Measurements from ENCODE around the gene ADCY3. TPM values are rescaled to one million over a fixed set of nuclear protein-coding genes. Genes with fewer than 3 reads are reported as not detected.

The ADCY3 gene
- total and polyA plus RNA-seq, 9 of the 15 experiments (the other 6 are each of a cell fraction or from before 2014, with no cell fraction given), result 1.5 to 54.8 (median 26.3) TPM

GRCh38 chr2:24918326-24919036 is 1.6 kb downstream of the ADCY3 start:
- H3K4me2 ChIP-seq (ENCODE audit: insufficient read depth, low read length), result peak overlapping the region; percentile 77; the same call in 1 of the 2 replicates
- ATAC-seq, result no peak
- WGBS (ENCODE audit: insufficient coverage, low coverage, missing lambda C conversion rate), result 76% methylated on average over 38 of the region's 42 CpGs

More at GRCh38 chr2:24918326-24919036, 1.6 kb downstream of the ADCY3 start:
- Histone ChIP-seq H2AFZ (ENCODE audit: low read depth, low read length) (peak overlapping the region; percentile 66), H3K4me1 (replicated peaks in 1 of 2; ENCODE audit: control insufficient read depth in 2 of 2, insufficient read depth in 2 of 2, low read length in 2 of 2) (peaks cover 29 to 46% of the 10 kb centered on the region in 2 experiments; a peak in 4 of 5 replicates), H3K27ac (ENCODE audit: extremely low read depth, low read depth, low read length) (no peak overlapping the region), H3K9me1 (ENCODE audit: control insufficient read depth, insufficient read depth, low read length) (peaks cover 12% of the 10 kb centered on the region), H3K79me2 (ENCODE audit: control insufficient read depth, insufficient read depth, low read length) (peaks cover 33% of the 10 kb centered on the region), H4K20me1 (replicated peaks; ENCODE audit: control insufficient read depth, insufficient read depth, low read length) (peaks cover 14% of the 10 kb centered on the region), H3K4me3 (peak overlapping the region; percentile 68), H3K27me3 (ENCODE audit: control insufficient read depth in 2 of 2, insufficient read depth in 2 of 2, low read length in 2 of 2) (no peaks in the 10 kb centered on the region), H3K36me3 (ENCODE audit: control insufficient read depth, insufficient read depth, low read length) (peaks cover 44% of the 10 kb centered on the region; the same call in 2 of the 3 replicates), H3K9ac (ENCODE audit: insufficient read depth in 1 of 2, low read depth in 2 of 2, low read length in 2 of 2) (peak overlapping the region; percentile 59 to 92; a peak in 2 of 4 replicates), H3K9me3 (replicated peaks; ENCODE audit: control insufficient read depth, insufficient read depth, low read depth, low read length) (no peaks in the 10 kb centered on the region)
- no peak for FAIRE-seq
- ChIA-PET POLR2A (interaction anchor here (0.6 to 1.7 kb wide), 3 partner anchors 14 to 204 kb away, joined by 3 to 6 read pairs (median 3); no protein-coding TSS in a partner anchor), CTCF (ENCODE audit: low intra/inter-chr PET ratio) (no interaction called here)
- no TSS peak for BruUV-seq (replicated peaks)
- intact Hi-C loops (cut with micrococcal nuclease), result no loop called here
- peak; percentile 35; the same call in 1 of the 2 replicates for TF ChIP-seq RBFOX2 (IDR thresholded peaks at IDR 0.05; ENCODE audit: low read depth, low read length)
- TF ChIP-seq ATF6 (CRISPR knock-in tag; IDR thresholded peaks at IDR 0.05), result no peak
- no peak for TF ChIP-seq MYC (IDR thresholded peaks at IDR 0.05; ENCODE audit: low read depth, low read length)
- TF ChIP-seq MYC (CRISPR knock-in tag; IDR thresholded peaks at IDR 0.05; ENCODE audit: borderline replicate concordance, low read depth), result no peak
- no peak for TF ChIP-seq ZC3H11A (IDR thresholded peaks at IDR 0.05; ENCODE audit: low read depth, low read length)
- TF ChIP-seq, protein P1, sequence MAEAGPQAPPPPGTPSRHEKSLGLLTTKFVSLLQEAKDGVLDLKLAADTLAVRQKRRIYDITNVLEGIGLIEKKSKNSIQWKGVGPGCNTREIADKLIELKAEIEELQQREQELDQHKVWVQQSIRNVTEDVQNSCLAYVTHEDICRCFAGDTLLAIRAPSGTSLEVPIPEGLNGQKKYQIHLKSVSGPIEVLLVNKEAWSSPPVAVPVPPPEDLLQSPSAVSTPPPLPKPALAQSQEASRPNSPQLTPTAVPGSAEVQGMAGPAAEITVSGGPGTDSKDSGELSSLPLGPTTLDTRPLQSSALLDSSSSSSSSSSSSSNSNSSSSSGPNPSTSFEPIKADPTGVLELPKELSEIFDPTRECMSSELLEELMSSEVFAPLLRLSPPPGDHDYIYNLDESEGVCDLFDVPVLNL (CRISPR knock-in tag; IDR thresholded peaks at IDR 0.05; ENCODE audit: low read depth), result 0 out of 2 replicates have a peak, but pooled peaks have one; percentile 4
- TF ChIP-seq NEUROD1 (IDR thresholded peaks at IDR 0.05; ENCODE audit: borderline replicate concordance, low read depth, low read length, partially characterized antibody), result no peak
- TF ChIP-seq TCF7L2 (IDR thresholded peaks at IDR 0.05; ENCODE audit: low read depth, low read length), result no peak
- TF ChIP-seq ZNF398 (CRISPR knock-in tag; IDR thresholded peaks at IDR 0.05), result no peak
- TF ChIP-seq TAF7 (tag; IDR thresholded peaks at IDR 0.05), result no peak
- in situ Hi-C loops (cut with MboI), result no loop called here
- no peak for DNase-seq (ENCODE audit: extremely low read depth in 1 of 4, low spot score in 3 of 4)
